K562 (cell line): ENCODE results near the gene ARHGEF33. TPM values are rescaled to one million over a fixed set of nuclear protein-coding genes. Genes with fewer than 3 reads are reported as not detected.

Source experiments
- ATAC-seq: fragments of 200-7000 bp; cut with Tn5 transposase; 3 replicates; pipeline ENCODE4 v1.9.1; 2020; ENCODE audit warnings: moderate library complexity
- BruUV-seq: library from RNA; stranded (reverse); fragments of 400-500 nt; replicated peaks from 2 replicates; lab custom pipeline; 2021; lab: Mats Ljungman, UMichigan
- CTCF ChIA-PET: fragments of 300-600 bp; formaldehyde crosslinking; extraction: SDS; loops from one replicate; lab custom pipeline; 2021; ENCODE audit warnings: low intra/inter-chr PET ratio; lab: Yijun Ruan, JAX
- POLR2A ChIA-PET: fragments of 300-600, 350-650 bp; sonication (Branson Sonifier 250); formaldehyde crosslinking; extraction: SDS; loops from one replicate; lab custom pipeline; 2021; ENCODE audit warnings: antibody characterized with exemption, inconsistent platforms; lab: Yijun Ruan, JAX
- DNase-seq, 4 experiments: peaks; one replicate each; pipeline versions ENCODE4 v3.0.0 to v3.0.0-alpha.2; 2011 to 2018; ENCODE audit warnings: low spot score in 3 of 4, mixed read lengths in 3 of 4; ENCODE audit errors: extremely low read depth in 1 of 4
- FAIRE-seq: peaks from 2 replicates; lab custom pipeline; 2011; peaks lifted over from hg19 to GRCh38; lab: Jason Lieb, UNC
- H2AFZ ChIP-seq: 2 replicates; pipeline ENCODE4 v1.6.0; 2011; ENCODE audit warnings: low read depth, low read length, control low read depth, inconsistent platforms
- H3K27ac ChIP-seq: fragments of 200-600 bp; 3 replicates; pipeline ENCODE4 v1.8.0; 2011; ENCODE audit warnings: low read depth, mild to moderate bottlenecking, control low read depth, inconsistent platforms, low read length, moderate library complexity, mixed read lengths; ENCODE audit errors: extremely low read depth
- H3K27me3 ChIP-seq, 2 experiments: fragments of 300-600 bp in 1 of 2; 2 replicates in 1 of 2; 3 replicates in 1 of 2; pipeline versions ENCODE4 v1.6.0 to v1.8.0; 2011; ENCODE audit warnings: inconsistent platforms in 2 of 2, low read length in 2 of 2, mild to moderate bottlenecking in 1 of 2, mixed read lengths in 1 of 2, moderate library complexity in 1 of 2; ENCODE audit not compliant: control insufficient read depth in 2 of 2, insufficient read depth in 2 of 2
- H3K36me3 ChIP-seq: fragments of 300-600 bp; 3 replicates; pipeline ENCODE4 v1.8.0; 2011; ENCODE audit warnings: mild to moderate bottlenecking, low read length, inconsistent platforms; ENCODE audit not compliant: control insufficient read depth, insufficient read depth
- H3K4me1 ChIP-seq, 2 experiments: fragments of 200-600 bp in 1 of 2; replicated peaks in 1 of 2; 2 replicates in 1 of 2; 3 replicates in 1 of 2; pipeline versions ENCODE4 v1.5.1 to v1.8.0; 2011; ENCODE audit warnings: inconsistent platforms in 2 of 2, low read length in 2 of 2, mild to moderate bottlenecking in 1 of 2, mixed read lengths in 1 of 2, moderate library complexity in 1 of 2; ENCODE audit not compliant: control insufficient read depth in 2 of 2, insufficient read depth in 2 of 2
- H3K4me2 ChIP-seq: 2 replicates; pipeline ENCODE4 v1.6.1; 2011; ENCODE audit warnings: low read length, control low read depth, inconsistent platforms, mixed read lengths; ENCODE audit not compliant: insufficient read depth
- H3K4me3 ChIP-seq: fragments of 200-600 bp; sonication (generic), shearing (Covaris generic); 2 replicates; pipeline ENCODE4 v1.5.1; 2016; ENCODE audit warnings: control low read depth, inconsistent platforms
- H3K79me2 ChIP-seq: fragments of 200-600 bp; 3 replicates; pipeline ENCODE4 v1.8.0; 2011; ENCODE audit warnings: low read length, inconsistent platforms; ENCODE audit not compliant: control insufficient read depth, insufficient read depth
- H3K9ac ChIP-seq, 2 experiments: 2 replicates each; pipeline versions ENCODE4 v1.6.0 to v1.6.1; 2011; ENCODE audit warnings: low read depth in 2 of 2, low read length in 2 of 2, control low read depth in 1 of 2, inconsistent platforms in 1 of 2, mild to moderate bottlenecking in 1 of 2, mixed read lengths in 1 of 2; ENCODE audit not compliant: insufficient read depth in 1 of 2
- H3K9me1 ChIP-seq: one replicate; pipeline ENCODE4 v1.6.0; 2011; ENCODE audit warnings: inconsistent platforms, mild to moderate bottlenecking, low read length, moderate library complexity; ENCODE audit not compliant: control insufficient read depth, insufficient read depth
- H3K9me3 ChIP-seq: replicated peaks from 2 replicates; pipeline ENCODE4 v1.5.1; 2011; ENCODE audit warnings: low read depth, low read length, inconsistent platforms; ENCODE audit not compliant: control insufficient read depth, insufficient read depth
- H4K20me1 ChIP-seq: replicated peaks from 2 replicates; pipeline ENCODE4 v1.6.1; 2011; ENCODE audit warnings: low read length, inconsistent platforms, mixed read lengths; ENCODE audit not compliant: control insufficient read depth, insufficient read depth
- CCNT2 ChIP-seq: IDR thresholded peaks from 2 replicates; pipeline ENCODE4 v1.6.1; 2011; ENCODE audit warnings: borderline replicate concordance, low read depth, mild to moderate bottlenecking, moderate library complexity, mixed read lengths, low read length; ENCODE audit not compliant: insufficient read length; ENCODE audit errors: extremely low read depth
- ERF ChIP-seq: fragments of 450-650 bp; formaldehyde crosslinking; IDR thresholded peaks from 2 replicates; pipeline ENCODE4 v1.4.0; 2020; ENCODE audit warnings: mild to moderate bottlenecking, mixed read lengths
- HMGN3 ChIP-seq: IDR thresholded peaks from 2 replicates; pipeline ENCODE4 v1.6.1; 2011; ENCODE audit warnings: borderline replicate concordance, low read depth, mild to moderate bottlenecking, mixed read lengths, low read length; ENCODE audit not compliant: insufficient read length; ENCODE audit errors: extremely low read depth
- RUNX1 ChIP-seq: sonication (generic); IDR thresholded peaks from 2 replicates; pipeline ENCODE4 v1.6.1; 2016; ENCODE audit warnings: antibody characterized with exemption, low read depth
- SMAD1 ChIP-seq: fragments of 150-350 bp; IDR thresholded peaks from 2 replicates; pipeline ENCODE4 v1.6.1; 2014; ENCODE audit warnings: low read length, low read depth; ENCODE audit not compliant: partially characterized antibody
- SPI1 ChIP-seq: IDR thresholded peaks from 2 replicates; pipeline ENCODE4 v1.6.1; 2011; ENCODE audit warnings: low read depth, low read length, control low read depth, borderline replicate concordance
- STAT5A ChIP-seq: IDR thresholded peaks from 2 replicates; pipeline ENCODE4 v1.6.1; 2012; ENCODE audit warnings: low read length, inconsistent platforms, borderline replicate concordance
- THRB ChIP-seq: fragments of 450-650 bp; formaldehyde crosslinking; conservative IDR thresholded peaks from 2 replicates; pipeline ENCODE4 v1.4.0; 2022; ENCODE audit warnings: mild to moderate bottlenecking, missing genetic modification characterization
- YBX1 ChIP-seq: fragments of 450-650 bp; IDR thresholded peaks from 2 replicates; pipeline ENCODE4 v1.7.1; 2016; ENCODE audit warnings: mild to moderate bottlenecking
- ZNF133 ChIP-seq: fragments of 250-450 bp; sonication (Bioruptor Pico); IDR thresholded peaks from 2 replicates; pipeline ENCODE4 v1.4.0; 2020; ENCODE audit warnings: mild to moderate bottlenecking
- ZNF311 ChIP-seq: fragments of 250-450 bp; sonication (Bioruptor Pico); IDR thresholded peaks from 2 replicates; pipeline ENCODE4 v1.4.0; 2020; ENCODE audit warnings: mild to moderate bottlenecking, moderate library complexity
- WGBS: fragments of 100-300 bp; shearing (Covaris generic); methylation state at CpG from one replicate; pipeline ENCODE4 v1.1.6; 2016; ENCODE audit warnings: low coverage, mixed read lengths; ENCODE audit not compliant: insufficient coverage; ENCODE audit errors: missing lambda C conversion rate; 5-methylcytosine and 5-hydroxymethylcytosine counted together
- in situ Hi-C: fragments of 300-500 bp; cut with MboI; formaldehyde crosslinking; loops from 4 replicates; pipeline ENCODE4 v1.15.0; 2018; ENCODE audit warnings: inconsistent platforms, mixed read lengths
- intact Hi-C: fragments of 100-400 bp; cut with micrococcal nuclease; formaldehyde crosslinking; loops from 2 replicates; pipeline ENCODE4 v1.14.2; 2022
- polyA plus RNA-seq, 8 experiments: library from polyadenylated mRNA; depleted of rRNA in 4 of 8; stranded (reverse) in 5 of 8; unstranded in 3 of 8; fragments of >200 nt; fragmentation: Nextera tagmentation in 2 of 8; fragmentation: Illumina TruSeq in 1 of 8; extraction: Ambion mirVana in 2 of 8; extraction: Trizol in 1 of 8; gene quantifications; 2 replicates each; pipeline versions ENCODE4 v1.2.1 to v1.2.3, GENCODE V29; 2011 to 2014; ENCODE audit warnings: inconsistent platforms in 1 of 8, missing spikeins in 1 of 8
- total RNA-seq, 7 experiments: library from RNA; depleted of rRNA in 6 of 7; stranded (reverse); fragments of >200 nt in 6 of 7; fragmentation: Illumina TruSeq in 2 of 7; extraction: Trizol in 2 of 7; gene quantifications; 2 replicates each; pipeline versions ENCODE4 v1.2.1 to v1.2.3, GENCODE V29; 2011 to 2021; ENCODE audit warnings: low replicate concordance in 1 of 7
- TF ChIP-seq, protein P1 (sequence below), 3 experiments: IDR thresholded peaks in 2 of 3; conservative IDR thresholded peaks in 1 of 3; 2 replicates each; pipeline ENCODE4 v1.5.1; 2011 to 2012; ENCODE audit warnings: low read length in 3 of 3, mild to moderate bottlenecking in 3 of 3, control low read depth in 2 of 3, improper control_type of control experiment in 1 of 3, inconsistent platforms in 1 of 3, low read depth in 1 of 3, mixed read lengths in 1 of 3, moderate library complexity in 1 of 3; ENCODE audit not compliant: insufficient read depth in 2 of 3

The ARHGEF33 gene
- total and polyA plus RNA-seq, 9 of the 15 experiments (the other 6 are each of a cell fraction or from before 2014, with no cell fraction given): 0.01 to 0.08 (median 0.03) TPM; not detected in 5

- CTCF ChIA-PET: no interaction called here
- peak; percentile 52; the same call in 1 of the 2 replicates for TF ChIP-seq SPI1
- TF ChIP-seq, protein P1, sequence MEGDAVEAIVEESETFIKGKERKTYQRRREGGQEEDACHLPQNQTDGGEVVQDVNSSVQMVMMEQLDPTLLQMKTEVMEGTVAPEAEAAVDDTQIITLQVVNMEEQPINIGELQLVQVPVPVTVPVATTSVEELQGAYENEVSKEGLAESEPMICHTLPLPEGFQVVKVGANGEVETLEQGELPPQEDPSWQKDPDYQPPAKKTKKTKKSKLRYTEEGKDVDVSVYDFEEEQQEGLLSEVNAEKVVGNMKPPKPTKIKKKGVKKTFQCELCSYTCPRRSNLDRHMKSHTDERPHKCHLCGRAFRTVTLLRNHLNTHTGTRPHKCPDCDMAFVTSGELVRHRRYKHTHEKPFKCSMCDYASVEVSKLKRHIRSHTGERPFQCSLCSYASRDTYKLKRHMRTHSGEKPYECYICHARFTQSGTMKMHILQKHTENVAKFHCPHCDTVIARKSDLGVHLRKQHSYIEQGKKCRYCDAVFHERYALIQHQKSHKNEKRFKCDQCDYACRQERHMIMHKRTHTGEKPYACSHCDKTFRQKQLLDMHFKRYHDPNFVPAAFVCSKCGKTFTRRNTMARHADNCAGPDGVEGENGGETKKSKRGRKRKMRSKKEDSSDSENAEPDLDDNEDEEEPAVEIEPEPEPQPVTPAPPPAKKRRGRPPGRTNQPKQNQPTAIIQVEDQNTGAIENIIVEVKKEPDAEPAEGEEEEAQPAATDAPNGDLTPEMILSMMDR (IDR thresholded peaks at IDR 0.05 in 2 of 3, conservative IDR thresholded peaks at IDR 0.05 in 1 of 3; ENCODE audit: insufficient read depth in 2 of 3, low read depth in 1 of 3, low read length in 3 of 3): no peak
- in situ Hi-C loops: no loop called here
- peak; percentile 28; the same call in 1 of the 3 replicates for ATAC-seq
- no peaks in the 10 kb centered on the region for H4K20me1 ChIP-seq
- no peak for FAIRE-seq
- H3K9ac ChIP-seq: no peak overlapping the region
- H3K9me1 ChIP-seq: no peaks in the 10 kb centered on the region
- no peak overlapping the region for H3K4me3 ChIP-seq
- intact Hi-C loops: no loop called here
- H3K79me2 ChIP-seq: no peaks in the 10 kb centered on the region
- no peak overlapping the region for H3K27ac ChIP-seq
- BruUV-seq: no TSS peak
- H3K4me2 ChIP-seq: no peak overlapping the region
- POLR2A ChIA-PET: interaction anchor here (0.6 kb wide), 1 partner anchor 202 kb away, joined by 3 read pairs; no protein-coding TSS in a partner anchor
- no peaks in the 10 kb centered on the region for H3K4me1 ChIP-seq
- H3K36me3 ChIP-seq: no peaks in the 10 kb centered on the region
- H2AFZ ChIP-seq: no peak overlapping the region
- 15% methylated on average over 5 of the region's 5 CpGs for WGBS
- no peaks in the 10 kb centered on the region for H3K9me3 ChIP-seq
- H3K27me3 ChIP-seq: no peaks in the 10 kb centered on the region
- DNase-seq: no peak
Observed at GRCh38 chr2:38978296-38978903, 88.7 kb downstream of the ARHGEF33 start.

- no peak overlapping the region for H2AFZ ChIP-seq
- ChIA-PET CTCF (no interaction called here), POLR2A (no interaction called here)
- FAIRE-seq (no peak), DNase-seq (no peak), ATAC-seq (peak; percentile 60)
- H3K4me2 ChIP-seq: no peak overlapping the region
- no peaks in the 10 kb centered on the region for H4K20me1 ChIP-seq
- intact Hi-C loops (no loop called here), in situ Hi-C loops (no loop called here)
- no peaks in the 10 kb centered on the region for H3K36me3 ChIP-seq
- no peaks in the 10 kb centered on the region for H3K27me3 ChIP-seq
- no peak overlapping the region for H3K9ac ChIP-seq
- no peaks in the 10 kb centered on the region for H3K9me3 ChIP-seq
- no TSS peak for BruUV-seq
- H3K4me3 ChIP-seq: no peak overlapping the region
- H3K27ac ChIP-seq: no peak overlapping the region
- WGBS: 60% methylated on average over 3 of the region's 3 CpGs
- H3K79me2 ChIP-seq: no peaks in the 10 kb centered on the region
- H3K9me1 ChIP-seq: no peaks in the 10 kb centered on the region
- H3K4me1 ChIP-seq: no peaks in the 10 kb centered on the region
- TF ChIP-seq SMAD1: no peak
- TF ChIP-seq ZNF133 (CRISPR knock-in tag): no peak
- TF ChIP-seq YBX1: no peak
- no peak for TF ChIP-seq CCNT2
- no peak for TF ChIP-seq HMGN3
- no peak for TF ChIP-seq RUNX1
- no peak for TF ChIP-seq ERF
- TF ChIP-seq ZNF311 (CRISPR knock-in tag): no peak
- no peak for TF ChIP-seq THRB (CRISPR knock-in tag)
- no peak for TF ChIP-seq STAT5A
Observed at GRCh38 chr2:38978908-38979307, 89.2 kb downstream of the ARHGEF33 start.
